Measurements from ENCODE around the gene GRIA1.

Gene GRIA1

GRCh38 chr5:153605386-153605785 is 114.9 kb downstream of the GRIA1 start:
- no peak overlapping the region for H3K4me3 ChIP-seq (ENCODE audit: low read length)
- no peaks in the 10 kb centered on the region for H3K9me2 ChIP-seq (replicated peaks; ENCODE audit: insufficient read depth, low read length)
- H3K27me3 ChIP-seq (replicated peaks; ENCODE audit: insufficient read depth, low read length), result no peaks in the 10 kb centered on the region
- no peaks in the 10 kb centered on the region for H3K36me3 ChIP-seq (replicated peaks; ENCODE audit: insufficient read depth, low read length)
- TF ChIP-seq EZH2phosphoT487 (IDR thresholded peaks at IDR 0.05; ENCODE audit: low read length), result no peak
- no peak for TF ChIP-seq EZH2 (optimal IDR thresholded peaks at IDR 0.05; ENCODE audit: low read depth, low read length)
- TF ChIP-seq CTCF (IDR thresholded peaks at IDR 0.05; ENCODE audit: low read length), result no peak
- no peaks in the 10 kb centered on the region for H4K20me1 ChIP-seq (ENCODE audit: insufficient read depth, low read length)
- H2AFZ ChIP-seq (ENCODE audit: low read length), result no peak overlapping the region
- H3F3A ChIP-seq (ENCODE audit: insufficient read depth, low read length), result peaks cover 15% of the 10 kb centered on the region
- H3K27ac ChIP-seq (ENCODE audit: low read length), result no peak overlapping the region
- no peaks in the 10 kb centered on the region for H3K79me2 ChIP-seq (ENCODE audit: low read length)
- no peak for DNase-seq
- H3K9me3 ChIP-seq (replicated peaks; ENCODE audit: insufficient read depth, low read length), result no peaks in the 10 kb centered on the region
- H3K4me1 ChIP-seq (ENCODE audit: low read length), result peaks cover 13% of the 10 kb centered on the region
- H3K4me2 ChIP-seq (ENCODE audit: low read depth, low read length), result no peak overlapping the region
- H3K9ac ChIP-seq (ENCODE audit: low read length), result no peak overlapping the region

GRCh38 chr5:153610009-153610408 is 119.5 kb downstream of the GRIA1 start:
- H2AFZ ChIP-seq (ENCODE audit: low read length), result no peak overlapping the region

DNA sequence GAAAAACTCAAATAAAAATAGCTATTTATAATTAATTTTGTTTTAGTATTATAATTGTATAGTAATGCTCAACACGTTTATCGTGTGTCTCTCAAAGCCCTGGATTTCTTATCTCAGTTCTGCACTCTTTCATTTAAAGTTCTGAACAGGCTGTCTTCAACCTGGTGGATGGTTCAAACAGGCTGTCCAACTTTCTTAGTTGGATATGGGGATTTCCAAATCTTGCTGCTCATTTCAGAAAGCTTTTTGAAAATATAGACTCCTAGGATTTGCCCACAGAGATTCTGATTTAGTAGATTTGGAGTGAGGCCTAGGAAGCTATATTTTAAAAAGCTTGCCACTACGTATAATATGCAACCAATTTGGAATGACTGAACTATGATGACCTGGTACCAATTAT is 120.3 kb downstream of the GRIA1 start:
- H3K27ac ChIP-seq (ENCODE audit: low read length), result no peak overlapping the region
- H3K4me3 ChIP-seq (ENCODE audit: low read length), result no peak overlapping the region
- no peaks in the 10 kb centered on the region for H3K27me3 ChIP-seq (replicated peaks; ENCODE audit: insufficient read depth, low read length)
- no peaks in the 10 kb centered on the region for H3K9me3 ChIP-seq (replicated peaks; ENCODE audit: insufficient read depth, low read length)
- H3K36me3 ChIP-seq (replicated peaks; ENCODE audit: insufficient read depth, low read length), result no peaks in the 10 kb centered on the region
- H3K9ac ChIP-seq (ENCODE audit: low read length), result no peak overlapping the region
- no peak for DNase-seq
- H3K4me1 ChIP-seq (ENCODE audit: low read length), result no peaks in the 10 kb centered on the region
- no peaks in the 10 kb centered on the region for H4K20me1 ChIP-seq (ENCODE audit: insufficient read depth, low read length)
- no peaks in the 10 kb centered on the region for H3K9me2 ChIP-seq (replicated peaks; ENCODE audit: insufficient read depth, low read length)
- H3K79me2 ChIP-seq (ENCODE audit: low read length), result no peaks in the 10 kb centered on the region
- no peaks in the 10 kb centered on the region for H3F3A ChIP-seq (ENCODE audit: insufficient read depth, low read length)
- no peak overlapping the region for H2AFZ ChIP-seq (ENCODE audit: low read length)
- TF ChIP-seq EZH2phosphoT487 (IDR thresholded peaks at IDR 0.05; ENCODE audit: low read length) (no peak), CTCF (IDR thresholded peaks at IDR 0.05; ENCODE audit: low read length) (no peak), EZH2 (optimal IDR thresholded peaks at IDR 0.05; ENCODE audit: low read depth, low read length) (no peak)
- no peak overlapping the region for H3K4me2 ChIP-seq (ENCODE audit: low read depth, low read length)

More at GRCh38 chr5:153610009-153610408, 119.5 kb downstream of the GRIA1 start:
- Histone ChIP-seq H3K36me3 (replicated peaks; ENCODE audit: insufficient read depth, low read length) (no peaks in the 10 kb centered on the region), H4K20me1 (ENCODE audit: insufficient read depth, low read length) (no peaks in the 10 kb centered on the region), H3K9me2 (replicated peaks; ENCODE audit: insufficient read depth, low read length) (no peaks in the 10 kb centered on the region), H3K27me3 (replicated peaks; ENCODE audit: insufficient read depth, low read length) (no peaks in the 10 kb centered on the region), H3K4me1 (ENCODE audit: low read length) (no peaks in the 10 kb centered on the region), H3K4me3 (ENCODE audit: low read length) (no peak overlapping the region), H3K9me3 (replicated peaks; ENCODE audit: insufficient read depth, low read length) (no peaks in the 10 kb centered on the region), H3K79me2 (ENCODE audit: low read length) (no peaks in the 10 kb centered on the region), H3K9ac (ENCODE audit: low read length) (no peak overlapping the region), H3K27ac (ENCODE audit: low read length) (no peak overlapping the region), H3K4me2 (ENCODE audit: low read depth, low read length) (no peak overlapping the region), H3F3A (ENCODE audit: insufficient read depth, low read length) (no peaks in the 10 kb centered on the region)
- TF ChIP-seq EZH2 (optimal IDR thresholded peaks at IDR 0.05; ENCODE audit: low read depth, low read length) (no peak), EZH2phosphoT487 (IDR thresholded peaks at IDR 0.05; ENCODE audit: low read length) (no peak), CTCF (IDR thresholded peaks at IDR 0.05; ENCODE audit: low read length) (no peak)
- DNase-seq, result no peak

All from MM.1S (cell line).